CD14-positive monocyte (primary cell): ENCODE results near the gene USP9X. TPM values are rescaled to one million over a fixed set of nuclear protein-coding genes. Genes with fewer than 3 reads are reported as not detected.

ENCODE experiments used
- DNase-seq, 3 donors: peaks; one replicate each; pipeline ENCODE4 v3.0.0-alpha.2; 2011 to 2022
- H2AFZ ChIP-seq: 2 replicates; pipeline ENCODE4 v1.6.0; 2012; ENCODE audit warnings: mild to moderate bottlenecking, low read depth, low read length, inconsistent platforms; ENCODE audit not compliant: insufficient read depth, poor library complexity, severe bottlenecking
- H3K27ac ChIP-seq, 2 donors: 1 replicate in 1 of 2; 2 replicates in 1 of 2; pipeline ENCODE4 v1.5.1; 2012 to 2013; ENCODE audit warnings: low read length in 2 of 2, control low read depth in 1 of 2, inconsistent platforms in 1 of 2, low read depth in 1 of 2, mild to moderate bottlenecking in 1 of 2
- H3K27me3 ChIP-seq, 2 donors: one replicate each; pipeline versions ENCODE4 v1.6.0 to v1.6.1; 2011 to 2013; ENCODE audit warnings: low read length in 2 of 2; ENCODE audit not compliant: control insufficient read depth in 2 of 2, insufficient read depth in 2 of 2
- H3K36me3 ChIP-seq, 2 donors: replicated peaks in 1 of 2; 1 replicate in 1 of 2; 2 replicates in 1 of 2; pipeline versions ENCODE4 v1.5.1 to v1.6.1; 2012 to 2013; ENCODE audit warnings: low read length in 2 of 2, control low read depth in 1 of 2, inconsistent platforms in 1 of 2, mild to moderate bottlenecking in 1 of 2; ENCODE audit not compliant: insufficient read depth in 2 of 2, control insufficient read depth in 1 of 2
- H3K4me1 ChIP-seq, 2 donors: 1 replicate in 1 of 2; 2 replicates in 1 of 2; pipeline versions ENCODE4 v1.5.1 to v1.6.1; 2012 to 2013; ENCODE audit warnings: low read length in 2 of 2, control low read depth in 1 of 2, inconsistent platforms in 1 of 2, mild to moderate bottlenecking in 1 of 2, moderate library complexity in 1 of 2; ENCODE audit not compliant: insufficient read depth in 2 of 2, control insufficient read depth in 1 of 2
- H3K4me2 ChIP-seq: replicated peaks from 2 replicates; pipeline ENCODE3; 2012; ENCODE audit warnings: low read length, moderate library complexity, mild to moderate bottlenecking; ENCODE audit not compliant: poor library complexity, severe bottlenecking; ENCODE audit errors: extremely low read depth
- H3K4me3 ChIP-seq, 3 experiments: fragments of 200-600 bp in 1 of 3; sonication (generic) in 1 of 3; replicated peaks in 1 of 3; 1 replicate in 2 of 3; 2 replicates in 1 of 3; pipeline ENCODE4 v1.5.1; 2011 to 2013; ENCODE audit warnings: low read length in 3 of 3, mild to moderate bottlenecking in 3 of 3, control low read depth in 2 of 3, low read depth in 2 of 3, inconsistent platforms in 1 of 3, moderate library complexity in 1 of 3
- H3K79me2 ChIP-seq: 2 replicates; pipeline ENCODE4 v1.6.0; 2012; ENCODE audit warnings: mild to moderate bottlenecking, control low read depth, inconsistent platforms, low read length, moderate library complexity; ENCODE audit not compliant: insufficient read depth
- H3K9ac ChIP-seq: 2 replicates; pipeline ENCODE4 v1.6.0; 2017; ENCODE audit warnings: low read length, mild to moderate bottlenecking; ENCODE audit not compliant: insufficient read depth, poor library complexity, severe bottlenecking
- H3K9me3 ChIP-seq, 2 donors: replicated peaks in 1 of 2; 1 replicate in 1 of 2; 2 replicates in 1 of 2; pipeline versions ENCODE4 v1.5.1 to v1.6.1; 2012 to 2013; ENCODE audit warnings: low read length in 2 of 2, control low read depth in 1 of 2; ENCODE audit not compliant: control insufficient read depth in 1 of 2, insufficient read depth in 1 of 2
- H4K20me1 ChIP-seq: 2 replicates; pipeline ENCODE4 v1.6.0; 2012; ENCODE audit warnings: mild to moderate bottlenecking, low read length, control low read depth, moderate library complexity; ENCODE audit not compliant: insufficient read depth
- H3K27ac Mint-ChIP-seq, 7 donors: one replicate each; pipeline ENCODE4 v1.8.0; 2020; ENCODE audit warnings: mild to moderate bottlenecking in 7 of 7, mixed read lengths in 7 of 7, moderate library complexity in 6 of 7, inconsistent platforms in 2 of 7
- H3K27me3 Mint-ChIP-seq, 3 donors: one replicate each; pipeline ENCODE4 v1.8.0; 2021 to 2022; ENCODE audit warnings: low read depth in 3 of 3, mild to moderate bottlenecking in 3 of 3, mixed read lengths in 3 of 3, moderate library complexity in 3 of 3, inconsistent platforms in 1 of 3
- H3K36me3 Mint-ChIP-seq, 2 donors: one replicate each; pipeline ENCODE4 v1.8.0; 2020; ENCODE audit warnings: mixed read lengths in 2 of 2, inconsistent platforms in 1 of 2, mild to moderate bottlenecking in 1 of 2
- H3K4me1 Mint-ChIP-seq: one replicate; pipeline ENCODE4 v1.8.0; 2020; ENCODE audit warnings: mild to moderate bottlenecking, mixed read lengths
- H3K4me3 Mint-ChIP-seq, 2 donors: one replicate each; pipeline ENCODE4 v1.8.0; 2020; ENCODE audit warnings: mild to moderate bottlenecking in 2 of 2, mixed read lengths in 2 of 2, moderate library complexity in 1 of 2
- H3K9me3 Mint-ChIP-seq, 7 donors: one replicate each; pipeline ENCODE4 v1.8.0; 2020 to 2022; ENCODE audit warnings: mixed read lengths in 7 of 7, mild to moderate bottlenecking in 6 of 7, moderate library complexity in 6 of 7, inconsistent platforms in 2 of 7
- WGBS: methylation state at CpG from one replicate; pipeline ENCODE4 v1.1.5; 2013; ENCODE audit warnings: missing lambda C conversion rate; ENCODE audit not compliant: insufficient coverage; 5-methylcytosine and 5-hydroxymethylcytosine counted together
- intact Hi-C, 2 donors: fragments of 100-400 bp; cut with micrococcal nuclease; formaldehyde crosslinking; loops; one replicate each; pipeline versions ENCODE4 v1.15.0 to v1.15.1; 2023
- polyA plus RNA-seq, 3 donors: library from polyadenylated mRNA; depleted of rRNA in 1 of 3; unstranded in 2 of 3; stranded (reverse) in 1 of 3; fragments of 300-500 nt in 2 of 3; fragments of >200 nt in 1 of 3; fragmentation: Illumina TruSeq in 2 of 3; gene quantifications; 1 replicate in 2 of 3; 2 replicates in 1 of 3; pipeline ENCODE4 v1.2.3, GENCODE V29; 2012 to 2021
- TF ChIP-seq, protein P1 (sequence below): fragments of 200-600 bp; IDR thresholded peaks from one replicate; pipeline ENCODE4 v1.8.0; 2022; ENCODE audit warnings: antibody characterized with exemption, mild to moderate bottlenecking

Gene USP9X
- polyA plus RNA-seq, 3 donors, result 8.3 to 16.1 (median 9.6) TPM

DNA sequence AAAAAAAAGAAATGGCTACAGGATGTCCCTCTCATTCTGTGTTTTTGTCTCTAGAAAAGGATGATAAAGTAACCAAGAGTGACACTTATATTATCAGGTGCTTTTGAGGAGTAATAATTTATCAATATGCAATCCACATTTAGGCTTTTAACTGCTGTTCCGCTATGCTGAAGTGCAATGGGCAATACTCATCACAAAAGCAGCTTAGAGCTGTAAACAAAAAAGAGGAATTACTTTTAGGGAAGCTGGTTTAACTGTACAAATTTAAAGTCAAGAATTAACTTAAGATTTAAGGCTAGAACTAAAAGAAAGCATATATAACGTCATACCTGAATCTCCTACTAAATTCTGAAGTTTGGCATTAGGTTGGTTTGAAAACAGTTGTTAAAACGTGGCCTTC lies 155.3 kb downstream of the USP9X start:
- Mint-ChIP-seq H3K4me1 (peaks cover 21% of the 10 kb centered on the region), H3K36me3 (no peaks in the 10 kb centered on the region), H3K27ac (peak overlapping the region; percentile 85 to 95 (median 90)), H3K27me3 (peaks cover 0 to 12% (median 0%) of the 10 kb centered on the region in 3 donors), H3K9me3 (peaks cover 0 to 2% (median 0%) of the 10 kb centered on the region in 7 donors), H3K4me3 (no peak overlapping the region)
- Histone ChIP-seq H3K27ac (peak overlapping the region; percentile 90 to 91), H3K79me2 (no peaks in the 10 kb centered on the region), H3K4me1 (peaks cover 46 to 59% of the 10 kb centered on the region in 2 donors), H3K4me2 (no peak overlapping the region), H2AFZ (no peak overlapping the region), H3K9me3 (no peaks in the 10 kb centered on the region), H4K20me1 (no peaks in the 10 kb centered on the region), H3K36me3 (no peaks in the 10 kb centered on the region), H3K9ac (no peak overlapping the region), H3K4me3 (no peak overlapping the region), H3K27me3 (no peaks in the 10 kb centered on the region)
- intact Hi-C loops, result no loop called here
- no CpG with 5 or more reads among the region's 3 CpGs for WGBS
- TF ChIP-seq, protein P1, sequence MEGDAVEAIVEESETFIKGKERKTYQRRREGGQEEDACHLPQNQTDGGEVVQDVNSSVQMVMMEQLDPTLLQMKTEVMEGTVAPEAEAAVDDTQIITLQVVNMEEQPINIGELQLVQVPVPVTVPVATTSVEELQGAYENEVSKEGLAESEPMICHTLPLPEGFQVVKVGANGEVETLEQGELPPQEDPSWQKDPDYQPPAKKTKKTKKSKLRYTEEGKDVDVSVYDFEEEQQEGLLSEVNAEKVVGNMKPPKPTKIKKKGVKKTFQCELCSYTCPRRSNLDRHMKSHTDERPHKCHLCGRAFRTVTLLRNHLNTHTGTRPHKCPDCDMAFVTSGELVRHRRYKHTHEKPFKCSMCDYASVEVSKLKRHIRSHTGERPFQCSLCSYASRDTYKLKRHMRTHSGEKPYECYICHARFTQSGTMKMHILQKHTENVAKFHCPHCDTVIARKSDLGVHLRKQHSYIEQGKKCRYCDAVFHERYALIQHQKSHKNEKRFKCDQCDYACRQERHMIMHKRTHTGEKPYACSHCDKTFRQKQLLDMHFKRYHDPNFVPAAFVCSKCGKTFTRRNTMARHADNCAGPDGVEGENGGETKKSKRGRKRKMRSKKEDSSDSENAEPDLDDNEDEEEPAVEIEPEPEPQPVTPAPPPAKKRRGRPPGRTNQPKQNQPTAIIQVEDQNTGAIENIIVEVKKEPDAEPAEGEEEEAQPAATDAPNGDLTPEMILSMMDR, result no peak
- DNase-seq, result peak; percentile 49 to 65 (median 62)

DNA sequence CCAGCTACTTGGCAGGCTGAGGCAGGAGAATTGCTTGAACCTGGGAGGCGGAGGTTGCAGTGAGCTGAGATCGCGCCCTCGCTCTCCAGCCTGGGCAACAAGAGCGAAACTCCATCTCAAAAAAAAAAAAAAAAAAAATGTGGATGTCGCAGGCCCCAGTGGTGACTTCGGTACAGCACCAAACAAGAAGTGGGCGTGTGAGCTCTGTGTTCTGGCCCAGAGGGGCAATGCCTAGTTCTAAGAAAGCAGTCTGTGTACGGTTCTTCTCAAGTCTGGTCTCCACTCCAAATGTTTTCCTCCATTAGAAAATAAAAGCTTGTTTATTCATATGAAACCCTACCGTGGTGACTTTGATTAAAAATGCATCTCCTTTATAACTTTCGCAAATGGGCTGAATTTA lies 156.7 kb downstream of the USP9X start:
- H3K4me2 ChIP-seq, result no peak overlapping the region
- Mint-ChIP-seq H3K9me3 (peaks cover 0 to 2% (median 0%) of the 10 kb centered on the region in 7 donors), H3K36me3 (no peaks in the 10 kb centered on the region), H3K27ac (no peak overlapping the region), H3K4me3 (no peak overlapping the region), H3K4me1 (peaks cover 20% of the 10 kb centered on the region), H3K27me3 (peaks cover 0 to 14% (median 0%) of the 10 kb centered on the region in 3 donors)
- no peaks in the 10 kb centered on the region for H3K36me3 ChIP-seq
- no peaks in the 10 kb centered on the region for H3K9me3 ChIP-seq
- intact Hi-C loops, result no loop called here
- no peak overlapping the region for H3K9ac ChIP-seq
- no peaks in the 10 kb centered on the region for H3K27me3 ChIP-seq
- no peak overlapping the region for H3K27ac ChIP-seq
- DNase-seq, result no peak
- peaks cover 37 to 47% of the 10 kb centered on the region in 2 donors for H3K4me1 ChIP-seq
- no peaks in the 10 kb centered on the region for H3K79me2 ChIP-seq
- TF ChIP-seq, protein P1, result no peak
- H2AFZ ChIP-seq, result no peak overlapping the region
- WGBS, result no CpG with 5 or more reads among the region's 11 CpGs
- H4K20me1 ChIP-seq, result no peaks in the 10 kb centered on the region
- no peak overlapping the region for H3K4me3 ChIP-seq
